GM12874 (cell line): Measurements from ENCODE around the gene S100A9.

Source experiments
- CTCF ChIP-seq: IDR thresholded peaks from 2 replicates; pipeline ENCODE4 v1.5.1; 2011; ENCODE audit warnings: low read depth, mild to moderate bottlenecking, control low read depth, low read length, moderate library complexity; ENCODE audit not compliant: insufficient read depth

S100A9 gene

DNA sequence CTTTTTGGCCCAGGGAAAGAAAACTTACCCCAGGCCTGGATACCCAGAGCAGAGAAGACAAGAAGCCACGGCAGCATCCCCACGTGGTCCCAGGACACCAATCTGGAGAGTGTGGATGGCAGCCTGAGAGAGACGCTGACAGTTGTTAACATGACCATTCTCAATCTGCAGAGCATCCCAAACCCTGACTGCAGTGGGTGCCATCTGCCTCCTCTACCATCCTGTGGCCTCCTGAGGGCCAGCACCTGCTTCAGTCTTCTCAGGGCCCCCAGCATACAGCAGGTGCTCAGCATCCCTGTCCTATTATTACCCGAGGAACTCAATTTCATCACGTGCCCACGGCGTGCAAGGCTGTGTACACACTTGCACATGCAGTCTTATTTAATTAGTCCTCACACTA is 9.8 kb upstream of the S100A9 start:
- no peak for TF ChIP-seq CTCF

DNA sequence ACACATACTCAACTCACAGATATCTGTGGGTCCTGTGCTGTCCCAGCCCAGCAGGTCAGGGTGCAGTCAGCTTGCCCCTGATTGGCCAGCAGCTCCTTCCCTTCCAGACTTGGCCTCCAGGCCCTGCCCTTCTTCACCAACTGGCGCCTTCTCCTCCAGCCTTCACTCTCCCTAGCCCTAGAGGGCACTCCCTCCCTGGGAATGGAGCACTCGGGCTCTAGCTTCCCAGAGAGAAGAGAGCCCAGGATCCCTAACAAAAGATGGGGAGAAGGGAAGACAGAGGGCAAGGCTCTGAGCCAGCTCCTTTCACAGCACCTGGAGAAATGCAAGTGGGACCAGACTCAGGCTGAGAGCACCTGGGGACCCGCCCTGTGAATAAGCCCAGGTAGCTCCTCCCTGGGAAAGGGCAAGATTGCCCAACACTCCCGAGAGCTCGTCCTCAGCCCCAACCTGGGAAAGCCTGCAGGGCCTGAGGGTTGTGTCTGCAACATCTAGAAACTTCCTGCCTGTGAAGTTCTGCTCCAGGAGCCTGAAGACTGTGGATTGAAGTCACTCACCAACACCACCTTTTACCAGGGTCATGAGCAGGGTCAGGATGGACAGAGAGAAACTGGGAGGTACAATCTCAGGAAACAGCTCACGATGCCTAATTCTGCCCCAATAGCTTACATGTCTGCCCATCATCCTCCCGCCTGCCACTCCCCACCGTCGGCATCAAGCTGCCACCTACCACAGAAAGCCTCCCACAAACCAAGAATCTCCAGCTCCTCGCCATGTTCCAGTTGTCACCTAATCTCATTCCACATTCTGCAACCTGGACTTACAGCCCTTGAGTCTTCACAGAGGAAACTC is 8.9 kb upstream of the S100A9 start, which contains the start of gene PGLYRP4:
TSS of gene PGLYRP4 (minus strand) at position 331 of the 852 bp plus-strand sequence. CDS start 909 bp downstream, outside the sequence.
- TF ChIP-seq CTCF = no peak

- TF ChIP-seq CTCF = no peak
Measured at GRCh38 chr1:153349363-153350320, 8.0 kb upstream of the S100A9 start.

DNA sequence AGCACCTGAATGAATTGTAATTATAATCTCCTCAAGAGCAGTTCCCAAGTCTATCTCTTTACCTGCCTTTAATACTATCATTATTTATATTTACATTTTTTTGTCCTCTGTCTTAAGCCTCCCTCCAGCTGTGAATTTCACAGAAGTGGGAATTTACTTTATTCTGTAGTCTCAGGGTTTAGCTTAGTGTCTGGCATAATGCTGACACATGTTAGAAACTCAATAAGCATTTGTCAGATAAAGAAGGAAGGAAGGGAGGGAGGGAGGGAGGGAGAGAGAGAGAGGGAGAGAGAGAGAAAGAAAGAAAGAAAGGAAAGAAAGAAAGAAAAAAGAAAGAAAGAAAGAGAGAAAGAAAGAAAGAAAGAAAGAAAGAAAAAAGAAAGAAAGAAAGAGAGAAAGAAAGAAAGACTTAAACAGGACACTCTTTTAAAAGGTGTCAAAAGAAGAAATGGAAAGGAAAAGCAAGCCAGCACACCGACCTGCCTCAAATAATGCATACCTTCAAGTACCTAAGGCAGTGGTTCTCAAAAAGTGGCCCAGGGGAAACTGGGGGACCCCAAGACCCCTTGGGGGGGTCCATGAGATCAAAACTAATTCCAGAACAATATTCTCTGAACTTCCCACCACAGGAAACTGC is 7.2 kb upstream of the S100A9 start:
- TF ChIP-seq CTCF = no peak

- TF ChIP-seq CTCF = peak; percentile 81
Measured at GRCh38 chr1:153352523-153352922, 5.1 kb upstream of the S100A9 start.

GRCh38 chr1:153353226-153353947 is 4.3 kb upstream of the S100A9 start:
- TF ChIP-seq CTCF = peak; percentile 51
